Fibroblast of lung (primary cell): ENCODE measurements around the gene ROBO1. TPM values are rescaled to one million over a fixed set of nuclear protein-coding genes. Genes with fewer than 3 reads are reported as not detected.

ENCODE experiments used
- DNase-seq, 2 donors: peaks; one replicate each; pipeline versions ENCODE4 v3.0.0 to v3.0.0-alpha.2; 2010; ENCODE audit warnings: low read depth in 2 of 2
- H2AFZ ChIP-seq: 2 replicates; pipeline ENCODE4 v1.5.1; 2012; ENCODE audit warnings: low read length, control low read depth, inconsistent platforms
- H3K27ac ChIP-seq: 2 replicates; pipeline ENCODE4 v1.5.1; 2011; ENCODE audit warnings: low read length, control low read depth; ENCODE audit not compliant: insufficient read depth
- H3K27me3 ChIP-seq: 2 replicates; pipeline ENCODE4 v1.5.1; 2011; ENCODE audit warnings: mild to moderate bottlenecking, low read length; ENCODE audit not compliant: control insufficient read depth, insufficient read depth
- H3K36me3 ChIP-seq: 2 replicates; pipeline ENCODE4 v1.5.1; 2011; ENCODE audit warnings: low read length; ENCODE audit not compliant: control insufficient read depth, insufficient read depth
- H3K4me1 ChIP-seq: 2 replicates; pipeline ENCODE4 v1.5.1; 2011; ENCODE audit warnings: low read length; ENCODE audit not compliant: control insufficient read depth, insufficient read depth; ENCODE audit errors: extremely low read depth
- H3K4me2 ChIP-seq: 2 replicates; pipeline ENCODE4 v1.5.1; 2011; ENCODE audit warnings: low read length, control low read depth; ENCODE audit not compliant: insufficient read depth; ENCODE audit errors: extremely low read depth
- H3K4me3 ChIP-seq, 4 experiments: fragments of 200-600 bp in 1 of 4; sonication (generic) in 1 of 4; replicated peaks in 1 of 4; 2 replicates each; pipeline ENCODE4 v1.5.1; 2011 to 2016; ENCODE audit warnings: low read length in 4 of 4, low read depth in 3 of 4, mild to moderate bottlenecking in 3 of 4, control low read depth in 2 of 4, inconsistent platforms in 1 of 4, mixed read lengths in 1 of 4; ENCODE audit not compliant: insufficient read depth in 1 of 4; ENCODE audit errors: control extremely low read depth in 1 of 4
- H3K79me2 ChIP-seq: 2 replicates; pipeline ENCODE4 v1.5.1; 2012; ENCODE audit warnings: mild to moderate bottlenecking, low read length, inconsistent platforms; ENCODE audit not compliant: control insufficient read depth, insufficient read depth
- H3K9ac ChIP-seq: 2 replicates; pipeline ENCODE4 v1.5.1; 2011; ENCODE audit warnings: mild to moderate bottlenecking, low read length, control low read depth; ENCODE audit not compliant: insufficient read depth
- H3K9me3 ChIP-seq: 2 replicates; pipeline ENCODE4 v1.5.1; 2012; ENCODE audit warnings: low read depth, low read length; ENCODE audit not compliant: control insufficient read depth, insufficient read depth
- H4K20me1 ChIP-seq: 2 replicates; pipeline ENCODE4 v1.5.1; 2011; ENCODE audit warnings: low read length; ENCODE audit not compliant: control insufficient read depth, insufficient read depth; ENCODE audit errors: extremely low read depth
- CTCF ChIP-seq, 2 donors: IDR thresholded peaks in 1 of 2; conservative IDR thresholded peaks in 1 of 2; 1 replicate in 1 of 2; 2 replicates in 1 of 2; pipeline ENCODE4 v1.5.1; 2011 to 2012; ENCODE audit warnings: low read length in 2 of 2, control low read depth in 1 of 2, inconsistent platforms in 1 of 2, low read depth in 1 of 2, mild to moderate bottlenecking in 1 of 2
- EZH2 ChIP-seq: IDR thresholded peaks from 2 replicates; pipeline ENCODE4 v1.5.1; 2012; ENCODE audit warnings: low read length, control low read depth, mild to moderate bottlenecking; ENCODE audit errors: missing control alignments
- polyA plus RNA-seq, 2 donors: library from polyadenylated mRNA; depleted of rRNA in 1 of 2; stranded (reverse) in 1 of 2; unstranded in 1 of 2; fragments of >200 nt; gene quantifications; 2 replicates each; pipeline ENCODE4 v1.2.1, GENCODE V29; 2011 to 2012; ENCODE audit warnings: missing spikeins in 1 of 2
- total RNA-seq: library from RNA; depleted of rRNA; stranded (reverse); fragments of >200 nt; gene quantifications from 2 replicates; pipeline ENCODE4 v1.2.1, GENCODE V29; 2014

ROBO1 gene
- total and polyA plus RNA-seq, 2 donors (not counting 1 experiment from before 2014, with no cell fraction given): 53.8 to 104 TPM

- no peaks in the 10 kb centered on the region for H3K27me3 ChIP-seq
- no peak for DNase-seq
- no peaks in the 10 kb centered on the region for H3K4me1 ChIP-seq
- no peak overlapping the region for H3K4me3 ChIP-seq
- no peaks in the 10 kb centered on the region for H4K20me1 ChIP-seq
- no peak overlapping the region for H3K9ac ChIP-seq
- no peaks in the 10 kb centered on the region for H3K79me2 ChIP-seq
- no peak overlapping the region for H3K27ac ChIP-seq
- no peak overlapping the region for H3K4me2 ChIP-seq
- no peaks in the 10 kb centered on the region for H3K36me3 ChIP-seq
- H2AFZ ChIP-seq: no peak overlapping the region
- no peaks in the 10 kb centered on the region for H3K9me3 ChIP-seq
- TF ChIP-seq CTCF (conservative IDR thresholded peaks at IDR 0.05 in 1 of 2, IDR thresholded peaks at IDR 0.05 in 1 of 2; ENCODE audit: low read depth in 1 of 2, low read length in 2 of 2): no peak
- no peak for TF ChIP-seq EZH2
These were observed 704.2 kb downstream of the ROBO1 start for GRCh38 chr3:79063624-79064023.

- Histone ChIP-seq H3K36me3 (no peaks in the 10 kb centered on the region), H4K20me1 (no peaks in the 10 kb centered on the region), H3K79me2 (no peaks in the 10 kb centered on the region), H3K4me3 (no peak overlapping the region), H3K4me2 (no peak overlapping the region), H3K27ac (no peak overlapping the region), H3K9me3 (no peaks in the 10 kb centered on the region), H3K27me3 (no peaks in the 10 kb centered on the region), H2AFZ (no peak overlapping the region), H3K9ac (no peak overlapping the region), H3K4me1 (no peaks in the 10 kb centered on the region)
- no peak for DNase-seq
- TF ChIP-seq EZH2: no peak
- TF ChIP-seq CTCF (conservative IDR thresholded peaks at IDR 0.05 in 1 of 2, IDR thresholded peaks at IDR 0.05 in 1 of 2; ENCODE audit: low read depth in 1 of 2, low read length in 2 of 2): no peak
These were observed 710.0 kb downstream of the ROBO1 start for GRCh38 chr3:79057756-79058155.

GRCh38 chr3:79056498-79056897 is 711.3 kb downstream of the ROBO1 start:
- H2AFZ ChIP-seq: no peak overlapping the region
- TF ChIP-seq EZH2: no peak
- TF ChIP-seq CTCF (conservative IDR thresholded peaks at IDR 0.05 in 1 of 2, IDR thresholded peaks at IDR 0.05 in 1 of 2; ENCODE audit: low read depth in 1 of 2, low read length in 2 of 2): no peak

More at GRCh38 chr3:79056498-79056897, 711.3 kb downstream of the ROBO1 start:
- Histone ChIP-seq H4K20me1 (no peaks in the 10 kb centered on the region), H3K9ac (no peak overlapping the region), H3K27ac (no peak overlapping the region), H3K4me2 (no peak overlapping the region), H3K9me3 (no peaks in the 10 kb centered on the region), H3K4me1 (no peaks in the 10 kb centered on the region), H3K36me3 (no peaks in the 10 kb centered on the region), H3K79me2 (no peaks in the 10 kb centered on the region), H3K4me3 (no peak overlapping the region), H3K27me3 (no peaks in the 10 kb centered on the region)
- DNase-seq: no peak
